Fibroblast of the aortic adventitia (primary cell): ENCODE measurements around the gene SRPK2. TPM values are rescaled to one million over a fixed set of nuclear protein-coding genes. Genes with fewer than 3 reads are reported as not detected.
"Not testable (repeated sequence)": the region's sequence is repeated elsewhere in the genome, so short reads cannot be mapped to it uniquely, and the experiment has no call there.

Source experiments
- DNase-seq: peaks from one replicate; pipeline ENCODE4 v3.0.0-alpha.2; 2010; ENCODE audit warnings: low read depth
- H3K4me3 ChIP-seq: 2 replicates; pipeline ENCODE4 v1.5.1; 2011; ENCODE audit warnings: low read depth, mild to moderate bottlenecking, control low read depth, low read length, moderate library complexity
- CTCF ChIP-seq: IDR thresholded peaks from 2 replicates; pipeline ENCODE4 v1.5.1; 2011; ENCODE audit warnings: mild to moderate bottlenecking, low read length, control low read depth, inconsistent platforms; ENCODE audit not compliant: insufficient read depth
- total RNA-seq: library from RNA; depleted of rRNA; stranded (reverse); fragments of >200 nt; gene quantifications from 2 replicates; pipeline ENCODE4 v1.2.3, GENCODE V29; 2012; ENCODE audit warnings: low replicate concordance

SRPK2 gene
- total RNA-seq, 1 donor: 50.8 TPM

GRCh38 chr7:105345725-105346124 is 43.0 kb downstream of the SRPK2 start:
- no peak for DNase-seq
- H3K4me3 ChIP-seq: no peak overlapping the region
- TF ChIP-seq CTCF: no peak

- TF ChIP-seq CTCF: no peak
- H3K4me3 ChIP-seq: no peak overlapping the region
- no peak for DNase-seq
Observed at GRCh38 chr7:105345003-105345402, 43.7 kb downstream of the SRPK2 start.

GRCh38 chr7:105339404-105340323 is 49.1 kb downstream of the SRPK2 start:
- no peak overlapping the region for H3K4me3 ChIP-seq
- no peak for TF ChIP-seq CTCF
- DNase-seq: no peak

GRCh38 chr7:105337529-105337928 is 51.2 kb downstream of the SRPK2 start:
- DNase-seq: no peak
- TF ChIP-seq CTCF: no peak
- no peak overlapping the region for H3K4me3 ChIP-seq

- DNase-seq: peak; percentile 41
- no peak overlapping the region for H3K4me3 ChIP-seq
- TF ChIP-seq CTCF: peak; percentile 33
Observed at GRCh38 chr7:105336009-105336408, 52.7 kb downstream of the SRPK2 start.

- DNase-seq: peak; percentile 67
Observed at GRCh38 chr7:105332661-105333060, 56.1 kb downstream of the SRPK2 start.

GRCh38 chr7:105330526-105330925 is 58.2 kb downstream of the SRPK2 start:
- no peak for TF ChIP-seq CTCF
- DNase-seq: no peak
- no peak overlapping the region for H3K4me3 ChIP-seq

More at GRCh38 chr7:105332661-105333060, 56.1 kb downstream of the SRPK2 start:
- H3K4me3 ChIP-seq: not testable (repeated sequence)
